GM12878 (cell line): ENCODE data around the gene PKLR. TPM values are rescaled to one million over a fixed set of nuclear protein-coding genes. Genes with fewer than 3 reads are reported as not detected.
A peak's percentile ranks its signal among the peaks of the same experiment; 100 is the strongest.

Experiments used
- ATAC-seq: fragments of 200-7000 bp; cut with Tn5 transposase; 3 replicates; pipeline ENCODE4 v1.9.1; 2020; ENCODE audit warnings: mild to moderate bottlenecking, moderate library complexity
- BruUV-seq: library from RNA; stranded (reverse); fragments of 400-500 nt; replicated peaks from 2 replicates; lab custom pipeline; 2021; lab: Mats Ljungman, UMichigan
- CTCF ChIA-PET: fragments of 300-600 bp; sonication (Branson Sonifier 250); formaldehyde crosslinking; extraction: SDS; loops from one replicate; lab custom pipeline; 2021; ENCODE audit warnings: inconsistent platforms; lab: Yijun Ruan, JAX
- POLR2A ChIA-PET: fragments of 350-600 bp; formaldehyde crosslinking; extraction: SDS; loops from one replicate; lab custom pipeline; 2021; ENCODE audit warnings: inconsistent platforms; lab: Charles Lee
- RAD21 ChIA-PET: fragments of 300-600 bp; sonication (Branson Sonifier 250); formaldehyde crosslinking; loops from one replicate; lab custom pipeline; 2023; ENCODE audit warnings: antibody characterized with exemption; ENCODE audit not compliant: unreplicated experiment; lab: Charles Lee
- SMC1A ChIA-PET: fragments of 300-600 bp; sonication (Branson Sonifier 250); formaldehyde crosslinking; loops from one replicate; lab custom pipeline; 2023; ENCODE audit not compliant: unreplicated experiment, uncharacterized antibody; lab: Charles Lee
- DNase-seq: peaks from one replicate; pipeline ENCODE4 v3.0.0-alpha.2; 2011; ENCODE audit warnings: low read depth, low spot score
- FAIRE-seq: peaks from 3 replicates; lab custom pipeline; 2011; peaks lifted over from hg19 to GRCh38; lab: Jason Lieb, UNC
- H2AFZ ChIP-seq: 2 replicates; pipeline ENCODE4 v1.6.0; 2011; ENCODE audit warnings: low read depth, low read length, control low read depth; ENCODE audit not compliant: control insufficient read depth
- H3K27ac ChIP-seq: 2 replicates; pipeline ENCODE4 v1.5.1; 2011; ENCODE audit warnings: control low read depth; ENCODE audit not compliant: control insufficient read depth, insufficient read depth
- H3K27me3 ChIP-seq, 2 experiments: replicated peaks in 1 of 2; 2 replicates each; pipeline versions ENCODE4 v1.6.0 to v1.6.1; 2011; ENCODE audit warnings: low read length in 1 of 2; ENCODE audit not compliant: control insufficient read depth in 2 of 2, insufficient read depth in 2 of 2
- H3K36me3 ChIP-seq, 2 experiments: 2 replicates each; pipeline ENCODE4 v1.5.1; 2011; ENCODE audit warnings: low read length in 1 of 2; ENCODE audit not compliant: control insufficient read depth in 2 of 2, insufficient read depth in 2 of 2
- H3K4me1 ChIP-seq: 2 replicates; pipeline ENCODE4 v1.6.1; 2011; ENCODE audit warnings: mild to moderate bottlenecking, low read length, moderate library complexity, mixed read lengths; ENCODE audit not compliant: control insufficient read depth, insufficient read depth
- H3K4me2 ChIP-seq: 2 replicates; pipeline ENCODE4 v1.6.0; 2011; ENCODE audit warnings: control low read depth; ENCODE audit not compliant: control insufficient read depth, insufficient read depth
- H3K4me3 ChIP-seq: fragments of 200-600 bp; sonication (generic); 2 replicates; pipeline ENCODE4 v1.5.1; 2016
- H3K79me2 ChIP-seq: 2 replicates; pipeline ENCODE4 v1.6.0; 2011; ENCODE audit warnings: low read length; ENCODE audit not compliant: control insufficient read depth, insufficient read depth
- H3K9ac ChIP-seq: 2 replicates; pipeline ENCODE4 v1.8.0; 2011; ENCODE audit warnings: low read length, control low read depth, mixed read lengths; ENCODE audit not compliant: control insufficient read depth, insufficient read depth
- H3K9me3 ChIP-seq: replicated peaks from 3 replicates; pipeline ENCODE4 v1.5.1; 2011; ENCODE audit warnings: mild to moderate bottlenecking, low read length; ENCODE audit not compliant: control insufficient read depth, insufficient read depth
- H4K20me1 ChIP-seq: 2 replicates; pipeline ENCODE4 v1.6.0; 2011; ENCODE audit not compliant: control insufficient read depth, insufficient read depth
- CBX3 ChIP-seq: fragments of 200-600 bp; sonication (generic); IDR thresholded peaks from 2 replicates; pipeline ENCODE4 v1.6.1; 2016; ENCODE audit warnings: low read depth, borderline replicate concordance
- YBX1 ChIP-seq: fragments of 450-650 bp; IDR thresholded peaks from 2 replicates; pipeline ENCODE4 v1.6.1; 2016; ENCODE audit warnings: antibody characterized with exemption
- ZBTB4 ChIP-seq: fragments of 450-650 bp; formaldehyde crosslinking; IDR thresholded peaks from 2 replicates; pipeline ENCODE4 v1.4.0; 2022; ENCODE audit warnings: mild to moderate bottlenecking, moderate library complexity
- WGBS: methylation state at CpG from one replicate; pipeline ENCODE4 v1.1.6; 2016; ENCODE audit warnings: low lambda C conversion rate; ENCODE audit not compliant: insufficient replicate concordance, insufficient coverage; ENCODE audit errors: missing lambda C conversion rate; 5-methylcytosine and 5-hydroxymethylcytosine counted together
- in situ Hi-C: fragments of 300-500 bp; cut with MboI; formaldehyde crosslinking; loops from 9 replicates; pipeline ENCODE4 v1.14.3; 2018; ENCODE audit warnings: mixed read lengths
- intact Hi-C: fragments of 100-400 bp; cut with micrococcal nuclease; formaldehyde crosslinking; loops from one replicate; pipeline ENCODE4 v1.14.2; 2022; ENCODE audit not compliant: unreplicated experiment
- polyA plus RNA-seq, 11 experiments: library from polyadenylated mRNA; depleted of rRNA in 4 of 11; unstranded in 6 of 11; stranded (reverse) in 5 of 11; fragments of >200 nt; fragmentation: Nextera tagmentation in 4 of 11; fragmentation: Illumina TruSeq in 1 of 11; extraction: Ambion mirVana in 4 of 11; extraction: Trizol in 1 of 11; gene quantifications; 1 replicate in 1 of 11; 2 replicates in 10 of 11; pipeline versions ENCODE4 v1.2.1 to v1.2.3, GENCODE V29; 2011 to 2016; ENCODE audit warnings: inconsistent platforms in 2 of 11, missing spikeins in 2 of 11, low read depth in 1 of 11
- total RNA-seq, 4 experiments: library from RNA; depleted of rRNA in 3 of 4; stranded (reverse); fragments of >200 nt in 3 of 4; fragmentation: Illumina TruSeq in 1 of 4; extraction: Trizol in 1 of 4; gene quantifications; 2 replicates each; pipeline versions ENCODE4 v1.2.1 to v1.2.3, GENCODE V29; 2013 to 2021
- TF ChIP-seq, protein P1 (sequence below): IDR thresholded peaks from 2 replicates; pipeline ENCODE4 v1.6.1; 2011; ENCODE audit warnings: low read depth, mild to moderate bottlenecking, low read length, moderate library complexity, borderline replicate concordance; ENCODE audit errors: extremely low read depth
- TF ChIP-seq, protein P2 (sequence below): IDR thresholded peaks from 2 replicates; pipeline ENCODE4 v1.6.1; 2012; ENCODE audit warnings: improper control_type of control experiment, low read depth, low read length; ENCODE audit not compliant: insufficient replicate concordance

Gene PKLR
- total and polyA plus RNA-seq, 10 of the 15 experiments (the other 5 are each of a cell fraction or from before 2014, with no cell fraction given): 0.04 to 0.15 (median 0.08) TPM; not detected in 7

DNA sequence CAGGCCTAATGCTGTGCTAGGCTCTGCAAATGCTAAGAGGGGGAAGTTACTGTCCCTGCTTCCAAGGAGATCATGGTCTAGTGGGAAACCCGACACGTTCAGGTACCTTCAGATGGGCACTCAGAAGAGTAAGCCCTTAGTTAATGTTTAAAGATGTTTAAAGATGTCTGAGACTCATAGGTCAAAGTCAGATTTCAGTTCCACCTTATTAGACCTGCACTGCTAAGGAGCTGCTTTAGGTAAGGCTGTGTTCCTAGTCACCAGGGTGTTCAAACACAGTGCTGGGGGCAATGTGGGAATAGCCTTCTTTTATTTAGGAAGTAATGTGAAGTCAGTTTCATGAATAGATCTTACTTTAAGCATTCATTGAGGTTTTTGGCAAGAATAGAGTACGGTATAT, 15.7 kb upstream of the PKLR start:
- FAIRE-seq (no peak), DNase-seq (no peak), ATAC-seq (no peak)
- 84% methylated on average over 3 of the region's 3 CpGs for WGBS
- no peak for TF ChIP-seq YBX1
- no peak for TF ChIP-seq CBX3
- TF ChIP-seq, protein P1, sequence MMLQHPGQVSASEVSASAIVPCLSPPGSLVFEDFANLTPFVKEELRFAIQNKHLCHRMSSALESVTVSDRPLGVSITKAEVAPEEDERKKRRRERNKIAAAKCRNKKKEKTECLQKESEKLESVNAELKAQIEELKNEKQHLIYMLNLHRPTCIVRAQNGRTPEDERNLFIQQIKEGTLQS: no peak
- no peak for TF ChIP-seq ZBTB4
- TF ChIP-seq, protein P2, sequence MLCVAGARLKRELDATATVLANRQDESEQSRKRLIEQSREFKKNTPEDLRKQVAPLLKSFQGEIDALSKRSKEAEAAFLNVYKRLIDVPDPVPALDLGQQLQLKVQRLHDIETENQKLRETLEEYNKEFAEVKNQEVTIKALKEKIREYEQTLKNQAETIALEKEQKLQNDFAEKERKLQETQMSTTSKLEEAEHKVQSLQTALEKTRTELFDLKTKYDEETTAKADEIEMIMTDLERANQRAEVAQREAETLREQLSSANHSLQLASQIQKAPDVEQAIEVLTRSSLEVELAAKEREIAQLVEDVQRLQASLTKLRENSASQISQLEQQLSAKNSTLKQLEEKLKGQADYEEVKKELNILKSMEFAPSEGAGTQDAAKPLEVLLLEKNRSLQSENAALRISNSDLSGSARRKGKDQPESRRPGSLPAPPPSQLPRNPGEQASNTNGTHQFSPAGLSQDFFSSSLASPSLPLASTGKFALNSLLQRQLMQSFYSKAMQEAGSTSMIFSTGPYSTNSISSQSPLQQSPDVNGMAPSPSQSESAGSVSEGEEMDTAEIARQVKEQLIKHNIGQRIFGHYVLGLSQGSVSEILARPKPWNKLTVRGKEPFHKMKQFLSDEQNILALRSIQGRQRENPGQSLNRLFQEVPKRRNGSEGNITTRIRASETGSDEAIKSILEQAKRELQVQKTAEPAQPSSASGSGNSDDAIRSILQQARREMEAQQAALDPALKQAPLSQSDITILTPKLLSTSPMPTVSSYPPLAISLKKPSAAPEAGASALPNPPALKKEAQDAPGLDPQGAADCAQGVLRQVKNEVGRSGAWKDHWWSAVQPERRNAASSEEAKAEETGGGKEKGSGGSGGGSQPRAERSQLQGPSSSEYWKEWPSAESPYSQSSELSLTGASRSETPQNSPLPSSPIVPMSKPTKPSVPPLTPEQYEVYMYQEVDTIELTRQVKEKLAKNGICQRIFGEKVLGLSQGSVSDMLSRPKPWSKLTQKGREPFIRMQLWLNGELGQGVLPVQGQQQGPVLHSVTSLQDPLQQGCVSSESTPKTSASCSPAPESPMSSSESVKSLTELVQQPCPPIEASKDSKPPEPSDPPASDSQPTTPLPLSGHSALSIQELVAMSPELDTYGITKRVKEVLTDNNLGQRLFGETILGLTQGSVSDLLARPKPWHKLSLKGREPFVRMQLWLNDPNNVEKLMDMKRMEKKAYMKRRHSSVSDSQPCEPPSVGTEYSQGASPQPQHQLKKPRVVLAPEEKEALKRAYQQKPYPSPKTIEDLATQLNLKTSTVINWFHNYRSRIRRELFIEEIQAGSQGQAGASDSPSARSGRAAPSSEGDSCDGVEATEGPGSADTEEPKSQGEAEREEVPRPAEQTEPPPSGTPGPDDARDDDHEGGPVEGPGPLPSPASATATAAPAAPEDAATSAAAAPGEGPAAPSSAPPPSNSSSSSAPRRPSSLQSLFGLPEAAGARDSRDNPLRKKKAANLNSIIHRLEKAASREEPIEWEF: no peak
- H3K4me3 ChIP-seq: no peak overlapping the region
- H3K27ac ChIP-seq: no peak overlapping the region
- in situ Hi-C loops (no loop called here), intact Hi-C loops (no loop called here)
- H3K9me3 ChIP-seq: no peaks in the 10 kb centered on the region
- H4K20me1 ChIP-seq: no peaks in the 10 kb centered on the region
- no peak overlapping the region for H3K9ac ChIP-seq
- ChIA-PET CTCF (interaction anchor here (0.7 to 3.4 kb wide), 6 partner anchors 9 to 187 kb away, joined by 3 to 27 read pairs (median 4); partner anchors contain the start of gene FDPS), POLR2A (interaction anchor here (0.6 to 1.6 kb wide), 7 partner anchors 9 to 196 kb away, joined by 3 to 8 read pairs (median 4); partner anchors contain the start of gene FDPS), SMC1A (interaction anchor here (0.9 to 1.5 kb wide), 6 partner anchors 10 to 110 kb away, joined by 3 to 4 read pairs (median 3); no protein-coding TSS in a partner anchor), RAD21 (interaction anchor here (0.6 to 1.4 kb wide), 4 partner anchors 40 to 73 kb away, joined by 3 to 8 read pairs (median 4); no protein-coding TSS in a partner anchor)
- peaks cover under 1% of the 10 kb centered on the region; the same call in 1 of the 2 replicates for H3K4me1 ChIP-seq
- no peaks in the 10 kb centered on the region for H3K27me3 ChIP-seq
- BruUV-seq: TSS peak; percentile 30
- H3K79me2 ChIP-seq: peaks cover 14% of the 10 kb centered on the region
- no peak overlapping the region for H2AFZ ChIP-seq
- H3K36me3 ChIP-seq: peaks cover 7 to 46% of the 10 kb centered on the region in 2 experiments
- H3K4me2 ChIP-seq: no peak overlapping the region
